ENCODE measurements around the gene HPS6. TPM values are rescaled to one million over a fixed set of nuclear protein-coding genes. Genes with fewer than 3 reads are reported as not detected.

The HPS6 gene
- total RNA-seq, 1 experiment from 2014 or later: 18.7 TPM

DNA sequence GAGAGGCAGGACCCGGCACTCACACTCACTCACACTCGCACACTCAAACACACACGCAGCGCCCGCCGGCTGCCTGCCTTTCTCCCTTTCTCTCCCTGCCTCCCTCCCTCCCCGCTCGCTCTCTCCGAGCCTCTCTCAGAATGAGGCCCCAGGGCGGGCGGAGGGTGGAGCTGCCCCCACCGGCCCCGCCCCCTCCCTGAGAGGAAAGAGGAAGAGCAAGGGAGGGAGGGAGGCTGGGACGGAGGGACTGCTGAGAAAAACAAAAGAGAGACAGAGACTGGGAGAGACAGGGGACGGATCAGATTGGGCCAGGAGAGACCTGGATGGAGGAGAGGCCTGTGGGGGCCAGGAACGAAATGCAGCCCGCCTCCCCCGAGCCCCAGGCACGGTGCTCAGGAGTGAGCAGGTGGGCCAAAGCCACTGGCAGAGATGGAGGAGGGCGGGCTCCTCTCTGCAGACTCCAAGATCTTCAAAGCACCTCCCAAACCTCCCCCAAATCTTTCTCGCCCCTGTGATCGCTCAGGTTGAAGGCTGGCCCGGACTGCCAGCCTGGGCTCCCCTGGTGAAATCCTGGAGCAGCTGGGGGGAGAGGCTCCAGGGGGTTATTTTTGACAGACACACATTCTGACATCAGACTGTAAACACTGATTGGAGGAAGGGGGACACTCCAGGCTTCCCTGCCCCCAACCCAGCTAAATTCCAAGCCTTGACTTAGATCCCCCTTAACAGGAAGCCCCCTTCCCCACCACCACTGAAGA, 49.9 kb downstream of the HPS6 start:
- Histone ChIP-seq H4K8ac (replicated peaks; ENCODE audit: insufficient read length, low read depth, low read length) (no peak overlapping the region), H3T11ph (ENCODE audit: low read length) (no peak overlapping the region), H2BK15ac (ENCODE audit: low read depth, low read length) (no peak overlapping the region), H4K91ac (ENCODE audit: insufficient read length, low read depth, low read length) (no peak overlapping the region), H2BK120ac (ENCODE audit: low read depth, low read length, poor library complexity, severe bottlenecking) (no peak overlapping the region), H2BK5ac (ENCODE audit: insufficient read length, low read length) (no peak overlapping the region), H2AK5ac (ENCODE audit: insufficient read length, low read length) (no peak overlapping the region), H3K56ac (ENCODE audit: insufficient read length, low read depth, low read length) (no peak overlapping the region), H3K23ac (ENCODE audit: insufficient read length, low read depth, low read length) (no peak overlapping the region), H3K9me3 (ENCODE audit: control insufficient read depth, low read depth, low read length) (no peaks in the 10 kb centered on the region), H3K4me1 (ENCODE audit: insufficient read depth, low read length) (peaks cover 19% of the 10 kb centered on the region), H3K23me2 (ENCODE audit: insufficient read length, low read depth, low read length, poor library complexity, severe bottlenecking) (peaks cover 21% of the 10 kb centered on the region), H3K9ac (ENCODE audit: extremely low read depth, insufficient read length, low read length) (peak overlapping the region; percentile 21), H3K18ac (ENCODE audit: insufficient read length, low read depth, low read length) (no peak overlapping the region), H3K79me2 (ENCODE audit: insufficient read depth, low read length) (peaks cover 32% of the 10 kb centered on the region; the same call in 1 of the 2 replicates), H2BK12ac (ENCODE audit: insufficient read length, low read depth, low read length) (no peak overlapping the region), H4K20me1 (ENCODE audit: control insufficient read depth, insufficient read depth, insufficient read length) (peaks cover 3% of the 10 kb centered on the region), H3K14ac (ENCODE audit: insufficient read depth, low read length) (no peak overlapping the region; the same call in 1 of the 2 replicates), H2AFZ (ENCODE audit: low read length) (no peak overlapping the region), H3K4me2 (ENCODE audit: insufficient read depth, insufficient read length, low read length) (peak overlapping the region; percentile 25), H4K5ac (ENCODE audit: insufficient read length, low read depth, low read length) (no peak overlapping the region), H3K27ac (ENCODE audit: insufficient read length, low read depth, low read length) (no peak overlapping the region), H3K79me1 (ENCODE audit: insufficient read depth, low read depth, low read length, poor library complexity, severe bottlenecking) (peaks cover 8% of the 10 kb centered on the region), H2BK20ac (ENCODE audit: low read depth, low read length, poor library complexity, severe bottlenecking) (no peak overlapping the region), H3K27me3 (ENCODE audit: insufficient read depth, low read length) (no peaks in the 10 kb centered on the region), H3K4ac (ENCODE audit: low read depth, low read length) (no peak overlapping the region)
- Mint-ChIP-seq H3K36me3 (ENCODE audit: insufficient read depth in 1 of 3, low read depth in 3 of 3) (peaks cover 14 to 22% (median 20%) of the 10 kb centered on the region in 3 experiments), H3K4me1 (peaks cover 61 to 66% of the 10 kb centered on the region in 2 experiments), H3K9me3 (no peaks in the 10 kb centered on the region), H3K27me3 (ENCODE audit: low read depth) (no peaks in the 10 kb centered on the region), H3K27ac (peak overlapping the region; percentile 88 to 97 (median 94)), H3K4me3 (peak overlapping the region; percentile 85 to 91)
- peak; percentile 94 for DNase-seq
- WGBS (ENCODE audit: extremely low coverage, insufficient read length, low lambda C conversion rate): no CpG with 5 or more reads among the region's 23 CpGs
- TF ChIP-seq, protein P1, sequence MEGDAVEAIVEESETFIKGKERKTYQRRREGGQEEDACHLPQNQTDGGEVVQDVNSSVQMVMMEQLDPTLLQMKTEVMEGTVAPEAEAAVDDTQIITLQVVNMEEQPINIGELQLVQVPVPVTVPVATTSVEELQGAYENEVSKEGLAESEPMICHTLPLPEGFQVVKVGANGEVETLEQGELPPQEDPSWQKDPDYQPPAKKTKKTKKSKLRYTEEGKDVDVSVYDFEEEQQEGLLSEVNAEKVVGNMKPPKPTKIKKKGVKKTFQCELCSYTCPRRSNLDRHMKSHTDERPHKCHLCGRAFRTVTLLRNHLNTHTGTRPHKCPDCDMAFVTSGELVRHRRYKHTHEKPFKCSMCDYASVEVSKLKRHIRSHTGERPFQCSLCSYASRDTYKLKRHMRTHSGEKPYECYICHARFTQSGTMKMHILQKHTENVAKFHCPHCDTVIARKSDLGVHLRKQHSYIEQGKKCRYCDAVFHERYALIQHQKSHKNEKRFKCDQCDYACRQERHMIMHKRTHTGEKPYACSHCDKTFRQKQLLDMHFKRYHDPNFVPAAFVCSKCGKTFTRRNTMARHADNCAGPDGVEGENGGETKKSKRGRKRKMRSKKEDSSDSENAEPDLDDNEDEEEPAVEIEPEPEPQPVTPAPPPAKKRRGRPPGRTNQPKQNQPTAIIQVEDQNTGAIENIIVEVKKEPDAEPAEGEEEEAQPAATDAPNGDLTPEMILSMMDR (conservative IDR thresholded peaks at IDR 0.05): no peak
